GM21825 (cell line): ENCODE data around the gene ST3GAL3.

Experiments used
- ATAC-seq: cut with Tn5 transposase; IDR thresholded peaks from one replicate; pipeline ENCODE4 v1.9.1; 2021; ENCODE audit warnings: mild to moderate bottlenecking, moderate library complexity; ENCODE audit not compliant: unreplicated experiment

Gene ST3GAL3

DNA sequence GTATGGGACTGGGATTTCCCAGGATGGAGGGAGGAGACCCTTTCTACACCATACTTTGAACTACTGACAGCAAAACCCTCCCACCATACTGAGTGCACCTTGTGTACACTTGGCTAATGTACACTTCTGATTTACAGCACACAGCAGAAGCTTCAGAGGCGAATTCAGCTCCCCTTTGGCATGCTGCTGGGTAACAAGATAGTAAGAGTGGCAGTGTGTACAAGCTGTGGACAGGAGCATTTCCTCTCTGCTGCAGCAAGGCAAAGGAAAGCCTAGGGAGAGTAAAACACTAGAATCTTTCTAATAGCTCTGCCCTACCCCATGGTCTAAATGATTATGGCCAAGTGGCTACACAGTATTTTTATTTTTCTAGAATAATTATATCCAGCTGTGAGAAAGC is 142.3 kb downstream of the ST3GAL3 start:
- no peak for ATAC-seq

DNA sequence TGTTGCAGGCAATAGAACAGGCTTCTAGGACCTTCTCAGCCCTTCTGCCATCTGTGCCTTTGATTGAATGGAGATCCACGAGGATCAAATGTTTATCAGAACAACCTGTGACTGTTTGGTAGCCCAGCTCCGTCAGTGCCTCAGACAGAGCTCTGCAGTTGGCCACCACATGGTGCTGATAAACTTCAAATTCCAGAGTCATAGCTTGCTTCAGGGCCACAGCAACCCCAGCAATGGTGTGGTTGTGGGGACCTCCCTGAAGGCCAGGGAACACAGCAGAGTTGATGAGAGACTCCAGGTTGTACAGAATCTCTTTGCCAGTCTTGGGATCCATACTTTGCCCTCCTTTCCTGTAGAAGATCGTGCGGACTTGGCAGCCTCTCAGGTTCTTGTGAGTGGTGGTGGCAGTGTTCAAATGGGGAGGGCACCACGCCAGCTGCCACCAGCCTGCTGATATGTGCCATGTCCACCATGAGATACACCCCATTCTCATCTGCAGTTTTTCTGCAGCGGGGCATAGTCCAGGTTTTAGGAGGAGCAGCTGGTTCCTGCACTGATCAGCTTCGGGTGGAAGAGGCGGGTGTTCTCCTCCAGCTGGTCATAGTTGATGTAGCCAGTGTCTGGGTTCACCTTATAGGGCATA is 143.4 kb downstream of the ST3GAL3 start:
- ATAC-seq: no peak

DNA sequence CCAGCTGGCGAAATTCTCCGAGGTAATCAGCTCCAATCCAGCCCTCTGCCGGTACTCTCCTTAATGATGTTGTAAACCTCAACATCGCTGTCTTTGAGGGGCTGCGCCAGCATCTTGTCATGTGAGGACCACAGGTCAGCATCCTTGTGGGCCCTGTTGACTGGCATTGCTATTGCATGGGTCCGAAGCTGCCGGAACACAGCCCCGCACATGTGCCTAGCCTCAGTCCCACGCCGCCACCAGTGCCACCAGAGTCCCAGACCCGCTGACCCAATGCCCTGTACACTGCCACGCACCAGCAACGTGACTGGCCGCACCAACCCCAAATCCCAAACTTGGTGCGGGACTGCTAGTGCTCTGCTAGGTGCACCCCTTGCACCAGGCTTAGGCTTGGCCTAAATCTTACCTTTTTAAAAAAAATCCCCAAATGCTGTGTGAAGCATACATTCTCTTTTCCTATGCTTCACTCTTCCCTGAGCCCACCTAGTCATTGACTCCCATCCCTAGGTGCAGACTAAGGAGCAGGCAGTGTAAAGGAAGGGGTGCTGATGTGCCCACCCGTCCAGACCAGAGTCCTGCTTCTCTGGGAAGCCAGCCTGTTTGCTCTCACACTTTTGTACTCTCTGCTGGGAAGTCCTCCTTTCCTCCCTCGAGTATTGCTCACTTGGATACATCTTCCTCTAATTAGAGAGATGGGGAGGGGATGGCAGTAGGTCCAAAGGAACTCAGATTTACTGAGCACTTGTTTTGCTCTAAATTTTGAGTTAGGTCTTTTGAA is 144.4 kb downstream of the ST3GAL3 start:
- ATAC-seq: no peak

DNA sequence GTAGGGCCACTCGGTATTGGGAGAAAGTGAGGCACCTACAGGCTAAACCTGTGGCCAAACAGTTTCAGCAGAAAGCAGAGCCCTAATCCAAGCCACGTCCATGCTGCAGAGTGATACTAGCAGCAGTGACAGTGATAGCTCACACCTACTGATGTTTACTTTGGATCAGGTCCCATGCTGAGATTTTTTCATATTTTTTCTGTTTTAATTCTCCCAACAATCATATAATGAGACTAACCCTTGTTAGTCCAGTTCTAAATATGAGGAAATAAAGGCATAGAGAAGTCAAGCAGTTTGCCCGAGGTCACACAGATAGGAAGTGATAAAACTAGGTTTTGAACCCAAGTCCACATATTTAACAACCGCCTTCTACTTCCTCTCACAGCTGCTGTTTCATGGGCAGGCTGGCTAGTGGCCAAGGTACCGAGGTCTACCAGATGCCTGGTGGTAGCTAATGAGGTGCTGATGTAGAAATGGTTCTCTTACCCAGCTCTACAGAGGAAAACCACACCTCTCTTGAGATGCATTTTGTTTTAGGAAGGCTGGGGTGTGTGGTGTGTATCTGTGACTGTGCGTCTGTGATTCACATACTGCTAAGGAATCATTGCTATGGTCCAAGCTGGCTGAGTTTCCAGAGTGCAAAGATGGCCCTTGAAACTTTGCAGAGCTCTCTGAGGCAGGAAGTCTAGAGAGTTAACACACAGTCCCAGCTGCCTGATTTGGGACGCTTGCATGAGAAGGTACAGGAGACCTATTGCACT is 146.0 kb downstream of the ST3GAL3 start:
- no peak for ATAC-seq

DNA sequence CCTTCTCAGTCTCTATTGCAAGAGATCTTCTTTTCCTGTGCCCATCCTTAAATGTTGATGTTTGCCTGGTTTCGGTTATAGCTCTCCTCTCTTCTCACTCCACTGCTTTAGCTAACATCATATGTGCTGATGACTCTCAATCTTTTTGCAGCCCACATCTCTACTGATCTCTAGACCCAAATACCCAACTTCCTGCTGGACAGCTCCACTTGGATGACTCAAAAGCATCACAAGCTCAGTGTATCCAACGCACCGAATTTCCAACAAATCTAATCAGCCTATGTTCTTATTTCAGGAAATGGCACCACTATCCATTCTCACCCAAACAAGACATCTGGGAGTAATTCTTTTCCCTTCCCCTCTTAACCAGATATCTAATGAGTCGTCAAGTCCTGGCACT is 147.1 kb downstream of the ST3GAL3 start:
- no peak for ATAC-seq

DNA sequence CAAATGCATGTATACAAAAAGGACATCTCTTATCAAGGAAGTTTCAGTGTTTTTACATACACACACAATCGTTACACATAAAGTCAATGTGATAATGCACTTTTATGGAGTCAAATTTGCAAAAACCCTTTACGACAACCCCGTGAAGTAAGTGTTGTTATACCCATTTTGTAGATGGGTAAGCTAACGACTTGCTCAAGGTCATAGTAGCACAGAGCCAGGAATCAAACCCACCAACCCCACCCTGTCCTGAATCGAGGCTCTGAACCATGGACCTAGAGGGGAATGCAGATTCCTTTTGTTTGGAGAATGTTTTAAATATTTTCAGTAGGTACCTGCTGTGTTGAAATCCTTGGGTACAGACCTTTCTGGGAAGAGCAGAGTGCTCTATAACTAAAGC is 148.9 kb downstream of the ST3GAL3 start:
- ATAC-seq: no peak

DNA sequence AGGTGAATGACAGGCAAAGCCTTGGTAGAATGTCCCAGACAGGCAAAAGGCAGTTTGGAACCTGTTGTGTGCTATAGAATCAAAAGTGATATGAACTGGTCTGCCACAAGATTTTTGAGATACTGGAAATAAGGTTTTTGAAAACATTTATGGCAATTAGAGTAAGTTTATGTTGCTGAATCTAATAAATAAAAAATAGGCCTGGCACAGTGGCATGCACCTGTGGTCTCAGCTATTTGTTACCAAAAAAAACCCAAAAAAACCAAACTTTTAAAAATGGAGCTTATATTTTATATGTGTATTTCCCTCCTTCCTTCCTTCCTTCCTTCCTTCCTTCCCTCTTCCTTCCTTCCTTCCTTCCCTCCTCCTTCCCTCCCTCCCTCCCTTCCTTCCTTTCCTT is 149.8 kb downstream of the ST3GAL3 start:
- no peak for ATAC-seq

DNA sequence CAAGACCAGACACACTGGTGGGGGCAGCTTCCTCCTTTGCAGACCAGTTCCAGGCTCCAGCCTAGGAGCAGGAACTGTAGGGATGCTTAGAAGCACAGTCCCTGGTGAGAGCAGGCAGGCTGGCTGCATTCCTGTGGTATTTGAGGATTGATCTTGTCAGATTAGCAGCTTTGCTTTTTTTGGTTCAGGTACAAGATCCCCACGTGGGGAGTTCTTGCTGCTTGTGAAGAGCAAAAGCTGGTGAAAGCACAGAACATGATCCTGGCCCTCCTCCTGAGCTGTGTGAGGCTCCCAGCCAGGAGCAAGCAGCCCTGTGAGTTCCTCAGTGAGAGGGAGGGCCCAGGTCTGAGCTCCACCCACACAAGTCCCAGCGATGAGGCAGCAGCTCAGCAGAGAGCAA is 151.0 kb downstream of the ST3GAL3 start:
- ATAC-seq: no peak

DNA sequence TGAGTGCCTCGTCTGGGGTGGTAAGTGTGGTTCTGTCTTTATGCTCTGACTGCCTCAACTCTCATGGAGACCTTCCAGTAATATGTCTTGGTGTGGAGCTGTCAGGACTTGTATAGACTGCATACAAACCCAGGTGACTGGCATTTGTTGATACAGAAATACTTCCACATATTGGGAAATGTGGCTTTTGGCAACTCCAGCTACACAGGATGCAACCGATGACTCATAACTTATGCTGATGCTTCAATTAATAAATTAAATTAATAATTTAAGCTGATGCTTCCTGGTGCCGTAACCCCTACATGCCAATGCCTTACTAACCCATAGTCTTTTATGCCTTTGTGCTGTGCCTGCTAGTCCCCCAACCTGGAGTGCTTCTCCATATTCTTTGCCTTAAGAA is 154.0 kb downstream of the ST3GAL3 start:
- no peak for ATAC-seq

DNA sequence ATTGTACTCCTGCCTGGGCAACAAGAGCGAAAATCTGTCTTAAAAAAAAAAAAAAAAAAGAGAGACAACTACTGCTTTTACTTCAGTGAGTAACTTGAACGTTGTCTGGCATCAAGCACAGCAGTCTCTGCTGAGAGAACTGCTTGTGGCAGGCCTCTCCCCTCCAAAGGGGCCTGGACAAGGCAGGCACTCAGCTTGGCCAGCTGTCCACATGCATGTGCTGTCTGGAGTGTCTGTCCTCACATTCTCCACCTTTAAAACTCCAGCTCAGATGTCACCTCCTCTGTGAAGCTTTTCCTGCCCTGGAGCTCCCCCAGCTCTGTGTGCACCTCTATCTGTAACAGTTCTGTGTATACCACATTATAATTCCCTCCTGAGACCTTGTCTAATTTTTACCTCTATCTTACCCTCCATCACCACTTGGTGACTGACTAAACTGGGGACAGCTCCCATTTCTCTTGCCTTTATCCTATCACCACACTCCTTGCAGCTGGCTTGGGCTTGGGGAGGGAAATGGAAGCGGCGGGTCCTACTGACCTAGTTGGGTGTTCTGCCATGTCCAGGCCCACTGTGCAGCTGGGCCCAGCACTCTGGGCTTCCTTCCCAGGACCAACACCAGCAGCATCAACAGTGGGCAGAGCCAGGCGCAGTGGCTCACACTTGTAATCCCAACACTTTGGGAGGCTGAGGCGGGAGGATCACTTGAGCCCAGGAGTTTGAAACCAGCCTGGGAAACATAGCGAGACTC is 154.8 kb downstream of the ST3GAL3 start:
- ATAC-seq: no peak

DNA sequence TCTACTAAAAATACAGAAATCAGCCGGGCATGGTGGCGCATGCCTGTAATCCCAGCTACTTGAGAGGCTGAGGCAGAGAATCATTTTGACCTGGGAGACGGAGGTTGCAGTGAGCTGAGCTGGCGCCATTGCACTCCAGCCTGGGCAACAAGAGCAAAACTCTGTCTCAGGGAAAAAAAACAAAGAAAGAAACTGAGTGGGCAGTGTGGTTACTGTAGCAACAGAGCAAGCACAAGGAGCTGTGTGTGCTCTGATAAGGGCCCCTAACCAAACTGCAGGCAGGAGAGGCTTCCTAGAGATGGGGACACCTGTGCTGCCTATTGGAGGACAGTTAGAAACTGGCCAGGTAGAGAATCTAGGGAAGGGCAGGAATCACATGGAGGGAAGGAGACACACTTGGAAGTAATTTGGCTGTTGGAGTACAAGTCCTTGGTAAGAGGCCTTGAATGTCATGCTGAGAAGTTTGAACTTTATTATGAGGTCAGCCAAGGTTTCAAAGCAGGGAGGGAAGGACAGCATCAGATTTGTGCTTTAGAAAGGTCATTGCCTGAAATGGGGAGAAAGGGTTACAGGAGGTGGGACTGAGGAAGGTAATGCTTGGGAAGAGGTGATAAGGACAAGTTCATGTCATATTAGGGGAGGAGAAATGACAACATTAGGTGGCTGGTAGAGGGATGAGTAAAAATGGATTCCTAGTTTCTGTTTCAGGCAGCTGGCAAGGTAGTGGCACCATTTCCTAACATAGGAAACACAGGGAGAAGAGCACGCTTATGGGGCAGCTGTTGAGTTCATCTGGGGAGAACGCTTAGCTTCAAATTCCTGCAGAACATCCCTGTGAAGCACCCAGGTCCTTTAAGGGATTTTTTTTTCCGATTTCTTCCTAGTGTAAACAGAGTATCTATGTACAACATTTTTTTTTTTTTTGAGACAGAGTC is 157.0 kb downstream of the ST3GAL3 start:
- no peak for ATAC-seq

DNA sequence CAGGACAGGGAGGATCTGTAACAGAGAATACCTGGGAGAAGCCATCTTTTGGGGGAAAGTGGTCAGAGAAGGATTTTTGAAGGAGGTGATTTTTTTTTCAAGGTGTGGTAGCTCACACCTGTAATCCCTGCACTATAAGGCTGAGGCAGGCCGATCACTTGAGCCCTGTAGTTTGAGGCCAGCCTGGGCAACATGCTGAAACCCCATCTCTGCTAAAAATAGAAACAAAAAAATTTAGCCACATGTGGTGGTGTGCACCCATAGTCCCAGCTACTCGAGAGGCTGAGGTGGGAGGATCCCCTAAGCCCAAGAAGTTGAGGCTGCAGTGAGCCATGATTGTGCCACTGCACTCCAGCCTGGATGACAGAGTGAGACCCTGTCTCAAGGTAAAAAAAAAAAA is 158.9 kb downstream of the ST3GAL3 start:
- ATAC-seq: no peak

DNA sequence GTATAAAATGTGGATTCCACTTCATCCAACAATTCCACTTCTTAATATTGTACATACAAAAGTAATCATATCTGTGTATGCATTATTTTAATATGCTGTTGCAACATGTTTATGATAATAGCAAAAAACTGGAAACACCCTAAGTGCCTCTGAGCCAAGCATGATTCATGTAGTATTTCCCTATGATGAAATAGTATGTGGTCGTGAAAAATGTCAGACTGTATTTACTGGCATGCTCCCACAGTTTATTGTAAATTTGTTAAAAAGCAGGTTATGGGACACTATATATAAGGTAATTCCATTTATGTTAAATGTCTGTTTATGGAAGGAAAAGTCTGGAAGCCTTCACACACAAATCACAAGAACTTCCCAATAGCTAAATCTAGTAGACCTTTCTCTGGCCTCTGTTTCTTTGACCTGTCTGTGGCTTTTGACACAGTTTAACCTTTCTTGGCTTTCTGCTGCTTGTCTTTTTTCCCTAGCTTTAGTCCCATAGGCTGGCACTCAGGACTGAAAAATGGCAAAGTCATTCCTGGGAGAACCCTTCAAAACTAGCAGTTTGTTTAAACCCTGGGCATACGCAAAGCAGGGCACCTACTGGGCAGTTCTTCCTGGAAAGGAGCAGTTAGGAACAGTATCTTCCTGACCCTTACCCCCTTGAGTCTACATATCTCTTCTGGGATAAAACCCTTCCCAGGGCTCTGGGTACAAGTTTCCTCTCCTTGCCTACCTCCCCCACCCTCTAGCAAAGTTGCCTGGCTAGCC is 160.8 kb downstream of the ST3GAL3 start:
- ATAC-seq: no peak

DNA sequence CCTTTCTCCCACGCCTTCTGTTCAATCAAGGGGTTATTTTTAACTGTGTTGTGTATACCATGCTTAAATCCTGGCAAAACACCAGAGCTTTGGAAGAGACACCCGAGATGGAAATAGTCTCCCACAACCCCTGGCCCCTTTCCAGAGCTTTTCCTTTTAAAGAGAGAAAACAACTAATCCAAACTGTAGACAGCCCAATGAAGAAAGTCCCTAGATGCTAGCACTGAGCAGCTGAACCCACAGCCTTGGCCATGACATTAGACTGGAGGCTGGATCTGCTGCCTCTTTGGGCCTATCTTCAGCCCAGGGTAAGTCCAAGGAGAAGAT is 161.4 kb downstream of the ST3GAL3 start:
- no peak for ATAC-seq

DNA sequence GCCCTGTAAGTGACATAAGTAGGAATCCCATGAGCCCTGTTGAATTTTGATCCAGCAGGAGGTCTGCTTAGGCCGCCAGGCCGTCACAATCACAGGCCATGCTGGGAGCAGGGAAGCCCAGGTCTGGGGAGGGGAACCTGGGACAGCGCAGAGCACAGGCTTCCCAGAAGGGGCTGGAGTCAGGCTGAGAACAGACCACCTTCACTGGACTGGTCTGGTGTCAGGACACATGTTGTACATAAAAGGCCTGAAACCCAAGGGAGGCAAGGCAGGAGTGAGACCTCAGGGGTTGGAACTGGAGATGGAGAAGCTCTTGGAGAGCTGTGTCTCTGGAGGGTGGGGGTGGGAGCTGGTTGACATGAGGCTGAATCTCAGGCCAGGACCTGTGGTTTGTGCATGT is 163.0 kb downstream of the ST3GAL3 start:
- no peak for ATAC-seq

DNA sequence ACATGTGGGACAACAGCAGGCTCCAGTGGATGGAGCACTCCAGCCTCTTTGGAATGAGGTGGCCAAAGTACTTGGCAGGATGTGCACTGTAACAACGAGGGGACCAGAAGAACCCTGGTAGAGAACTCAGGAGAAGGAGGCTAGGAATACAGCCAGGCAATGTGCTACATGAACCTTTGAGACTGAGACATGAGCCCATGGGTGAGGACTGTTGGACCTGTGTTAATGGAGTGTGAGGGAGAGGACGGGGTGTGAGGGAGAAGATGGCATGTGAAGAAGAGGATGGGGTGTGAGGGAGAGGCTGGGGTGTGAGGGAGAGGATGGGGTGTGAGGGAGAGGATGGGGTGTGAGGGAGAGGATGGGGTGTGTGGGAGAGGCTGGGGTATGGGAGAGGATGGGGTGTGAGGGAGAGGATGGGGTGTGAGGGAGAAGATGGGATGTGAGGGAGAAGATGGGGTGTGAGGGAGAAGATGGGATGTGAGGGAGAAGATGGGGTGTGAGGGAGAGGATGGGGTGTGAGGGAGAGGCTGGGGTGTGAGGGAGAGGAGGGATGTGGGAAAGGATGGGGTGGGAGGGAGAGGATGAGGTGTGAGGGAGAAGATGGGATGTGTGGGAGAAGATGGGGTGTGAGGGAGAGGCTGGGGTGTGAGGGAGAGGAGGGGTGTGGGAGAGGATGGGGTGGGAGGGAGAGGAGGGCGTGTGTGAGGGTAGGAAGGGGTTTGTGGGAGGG is 164.0 kb downstream of the ST3GAL3 start:
- no peak for ATAC-seq

DNA sequence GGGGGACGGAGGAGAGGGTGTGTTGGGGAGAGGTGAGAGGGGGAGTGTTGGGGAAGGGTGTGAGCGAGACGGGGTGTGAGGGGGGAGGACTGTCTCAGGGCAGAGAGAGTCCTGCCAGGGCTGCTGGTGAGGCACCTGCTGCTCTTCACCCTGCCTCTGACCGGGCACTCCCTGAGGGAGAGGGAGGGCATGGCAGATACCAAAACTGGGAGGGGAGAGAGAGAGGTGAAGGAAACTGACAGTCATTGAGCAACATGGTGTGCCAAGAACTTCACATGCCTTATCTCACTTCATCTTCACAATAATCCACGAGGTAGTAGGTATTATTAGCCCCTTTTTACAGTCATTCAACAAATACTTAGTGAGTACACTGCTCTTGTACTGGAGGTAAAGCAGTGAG is 164.9 kb downstream of the ST3GAL3 start:
- no peak for ATAC-seq

DNA sequence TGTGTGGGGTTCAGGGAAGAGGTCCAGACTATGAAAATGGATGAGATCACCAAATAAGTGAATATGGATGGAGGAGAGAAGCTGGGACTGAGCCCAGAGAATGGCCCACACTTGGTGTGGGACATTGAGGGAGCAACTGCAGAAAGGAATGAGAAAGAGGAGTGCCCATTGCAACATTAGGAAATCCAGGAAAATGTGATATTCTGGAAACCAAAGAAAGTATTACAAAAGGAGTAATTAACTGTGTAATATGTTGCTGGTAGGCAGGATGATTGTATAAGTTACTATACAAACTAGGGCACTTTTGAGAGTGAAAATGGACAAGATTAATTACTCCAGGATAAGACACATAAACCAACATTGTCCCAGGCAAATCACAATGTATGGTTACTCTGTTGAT is 166.5 kb downstream of the ST3GAL3 start:
- no peak for ATAC-seq

DNA sequence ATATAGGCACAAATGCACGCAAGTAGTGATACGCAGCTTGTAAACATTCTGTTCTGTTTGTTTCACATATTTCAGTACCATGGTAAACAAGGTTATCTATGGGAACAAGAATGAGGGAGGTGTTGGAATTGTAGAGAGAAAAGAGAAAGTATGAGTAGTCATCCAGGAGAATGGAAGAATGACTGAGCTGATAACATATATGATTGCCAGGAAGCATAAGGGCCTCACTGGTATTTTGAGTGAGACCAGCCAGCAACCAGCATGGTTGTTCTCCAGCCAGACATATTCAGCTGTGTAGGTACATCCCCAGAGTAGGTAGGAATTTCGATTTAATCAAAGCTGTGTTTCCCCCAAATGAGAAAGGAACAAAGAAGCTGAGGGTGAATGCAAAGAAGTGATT is 167.4 kb downstream of the ST3GAL3 start:
- ATAC-seq: no peak
